Activated CD4-positive, alpha-beta T cell treated with anti-CD3 and anti-CD28 coated beads, Interleukin-2, amount 50 U/mL, for 1 hour (primary cell): ENCODE results near the gene TTLL6.

Source experiments
- DNase-seq: peaks from one replicate; pipeline ENCODE4 v3.0.0-alpha.2; 2020

The TTLL6 gene

DNA sequence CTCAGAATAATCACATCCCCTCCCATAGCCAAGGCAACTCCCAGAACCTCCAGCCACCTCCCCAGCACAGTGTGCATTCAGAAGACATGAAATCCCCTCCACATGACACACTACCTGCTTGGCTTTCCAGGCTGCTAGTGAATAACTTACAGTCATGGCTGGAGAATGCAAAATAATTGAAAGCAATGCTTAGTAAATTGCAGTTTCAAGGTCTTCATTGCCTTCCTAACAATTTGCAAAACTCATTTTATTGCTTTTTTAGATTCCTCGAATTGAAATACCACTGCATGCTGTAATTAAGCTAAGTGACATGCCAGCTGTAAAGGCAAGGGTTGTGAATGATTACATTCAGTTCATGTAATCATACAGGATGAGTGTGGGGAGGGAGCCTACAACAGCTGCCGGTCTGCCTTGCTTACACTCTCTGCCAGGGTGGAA lies 59.5 kb downstream of the TTLL6 start:
- DNase-seq = no peak

DNA sequence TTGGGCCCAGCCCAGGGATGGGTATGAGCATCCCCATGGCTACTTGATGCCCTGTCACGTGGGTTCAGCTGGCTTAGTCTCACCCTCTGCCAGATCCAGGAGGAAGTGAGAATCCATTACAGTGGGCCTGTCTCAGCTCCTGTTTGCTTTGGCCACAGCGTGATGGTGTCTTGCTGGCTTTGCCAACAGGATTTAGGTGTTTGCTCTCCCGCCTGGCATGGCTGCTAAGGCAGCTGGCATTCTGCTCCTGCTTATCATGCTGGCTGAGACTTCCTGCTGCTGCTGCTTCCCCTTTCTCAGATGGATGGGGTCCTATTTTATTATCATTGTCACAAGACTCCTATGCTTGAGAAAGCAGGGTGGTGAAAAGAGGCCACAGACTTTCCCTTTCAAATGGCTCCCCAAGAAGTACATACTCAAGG lies 60.2 kb downstream of the TTLL6 start:
- DNase-seq = no peak

DNA sequence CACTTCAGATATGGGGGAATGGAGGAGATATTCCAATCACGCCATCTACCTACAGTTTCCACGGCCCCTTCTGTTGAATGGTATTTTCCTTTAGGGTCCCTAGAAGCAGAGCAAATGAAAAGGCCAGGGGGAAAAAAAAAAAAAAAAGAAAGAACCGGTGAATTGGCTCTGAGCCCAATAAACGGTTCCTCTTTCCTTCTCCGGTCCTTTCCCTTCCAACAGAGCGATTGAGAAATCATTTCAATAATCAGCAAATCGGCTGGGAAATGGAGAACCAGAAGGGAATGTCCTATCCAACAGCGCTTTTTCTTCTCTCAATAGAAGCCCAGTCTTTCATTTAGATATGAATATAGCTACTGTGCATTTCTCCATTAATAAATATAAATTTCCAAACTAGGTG lies 61.7 kb downstream of the TTLL6 start:
- DNase-seq = no peak

DNA sequence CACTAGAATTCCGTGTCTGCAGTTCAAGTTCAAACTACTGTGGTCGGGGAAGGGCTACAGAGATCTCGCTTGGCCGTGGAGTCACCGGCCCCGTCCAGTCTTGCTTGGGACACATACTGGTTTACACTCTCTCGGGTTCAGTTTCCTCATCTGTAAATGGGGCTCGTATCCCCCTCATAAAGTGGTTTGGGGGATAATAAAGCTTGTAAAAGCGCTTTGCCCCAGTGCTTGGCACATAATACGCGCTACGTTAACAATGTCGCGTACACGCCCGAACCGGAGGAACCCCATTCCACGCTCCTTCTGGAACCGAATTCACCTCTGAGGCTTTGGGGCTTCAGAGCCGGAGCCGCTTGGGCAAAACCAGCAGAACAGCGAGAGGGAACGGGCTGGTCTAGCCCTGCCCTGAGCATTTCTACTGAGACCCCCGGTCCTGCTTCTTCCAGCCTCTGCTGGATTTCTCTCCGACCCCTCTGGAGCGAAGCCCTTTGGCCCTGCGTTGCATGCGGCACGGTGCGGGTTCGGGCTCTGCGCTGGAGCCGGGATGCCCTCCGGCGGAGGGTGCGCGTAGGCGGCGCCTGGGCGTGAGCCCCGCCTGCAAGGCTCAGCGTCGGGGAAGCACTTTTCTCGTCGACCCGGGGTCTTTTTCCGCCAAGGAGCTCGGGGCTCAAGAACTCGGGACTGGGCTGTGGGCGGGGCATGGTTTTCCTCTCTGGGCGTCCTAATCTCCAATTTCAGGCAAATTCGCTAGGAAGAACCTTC lies 62.3 kb downstream of the TTLL6 start:
- no peak for DNase-seq

DNA sequence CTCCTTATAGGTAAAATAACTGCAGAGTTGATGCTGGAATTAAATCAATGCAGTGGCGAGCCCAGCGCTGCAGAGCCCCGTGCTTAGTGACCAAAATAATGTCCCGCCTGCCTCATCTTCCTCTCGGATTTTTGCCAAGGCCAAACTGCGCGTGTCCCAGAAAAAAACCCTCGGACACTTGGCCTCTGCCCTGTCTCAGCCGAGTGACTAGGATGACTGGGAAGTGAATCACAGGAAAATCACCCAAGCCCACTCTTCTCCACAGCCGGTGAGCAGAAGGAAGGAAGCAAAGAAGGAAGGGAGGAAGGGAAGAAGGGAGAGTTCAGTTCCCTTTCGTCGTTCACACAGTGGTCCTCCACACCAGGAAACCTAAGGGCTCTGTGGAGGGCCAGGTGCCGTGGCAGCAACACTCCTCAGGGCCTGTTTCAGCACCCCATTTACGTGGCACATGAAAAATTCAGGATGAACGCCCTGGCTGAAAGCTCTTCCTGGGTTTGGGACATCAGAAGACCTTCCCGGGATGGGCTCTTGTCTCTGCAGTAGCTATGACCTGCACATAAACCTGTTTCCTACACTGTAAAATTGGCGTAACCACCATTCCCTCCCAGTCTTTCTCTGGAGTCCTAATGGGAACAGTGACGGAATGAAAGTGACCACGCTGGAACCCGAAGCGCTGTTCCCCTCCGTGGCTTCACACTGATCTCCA lies 63.1 kb downstream of the TTLL6 start:
- DNase-seq = no peak

DNA sequence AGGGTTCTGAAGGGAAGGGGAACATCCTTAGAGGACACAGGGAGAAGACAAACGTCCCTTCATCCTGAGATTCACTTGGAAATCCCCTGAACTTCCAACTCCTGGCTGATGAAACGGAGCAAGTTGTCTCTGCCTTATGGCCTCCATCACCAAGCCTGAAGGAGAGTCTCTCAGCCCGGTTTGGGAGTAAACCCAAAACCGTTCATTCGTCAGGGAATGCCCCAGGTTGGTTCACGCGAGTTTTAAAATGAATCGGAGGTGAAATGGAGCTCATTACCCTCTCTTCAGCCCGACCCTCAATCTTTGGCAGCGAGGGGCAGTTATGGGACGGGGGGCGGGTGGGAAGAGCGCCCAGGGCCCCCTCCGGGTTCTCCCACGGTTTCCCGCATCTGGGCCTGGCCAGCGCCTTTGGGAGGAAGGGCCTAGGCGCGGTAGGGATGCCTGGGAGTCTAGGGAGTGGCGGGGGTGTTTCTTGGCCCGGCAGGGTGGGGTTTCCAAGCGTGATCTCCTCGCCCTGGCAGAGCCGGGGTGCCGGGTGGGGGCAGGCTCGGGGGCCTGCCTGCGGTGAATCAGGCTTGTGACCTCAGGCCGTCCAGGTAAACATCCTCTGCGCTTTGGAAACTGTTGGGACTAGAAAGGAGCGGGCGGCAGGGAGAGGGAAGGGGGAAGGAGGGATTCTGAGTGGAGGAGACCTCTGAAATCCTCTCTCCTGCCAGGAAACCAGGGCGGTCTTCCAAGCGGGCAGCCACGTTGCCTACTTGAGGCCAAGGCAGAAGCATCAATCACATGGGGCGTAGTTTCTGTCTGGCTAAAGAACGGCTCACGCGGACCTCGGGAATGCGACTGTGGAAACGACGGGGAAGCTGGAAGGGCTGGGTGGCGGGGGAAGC lies 64.4 kb downstream of the TTLL6 start:
- no peak for DNase-seq

DNA sequence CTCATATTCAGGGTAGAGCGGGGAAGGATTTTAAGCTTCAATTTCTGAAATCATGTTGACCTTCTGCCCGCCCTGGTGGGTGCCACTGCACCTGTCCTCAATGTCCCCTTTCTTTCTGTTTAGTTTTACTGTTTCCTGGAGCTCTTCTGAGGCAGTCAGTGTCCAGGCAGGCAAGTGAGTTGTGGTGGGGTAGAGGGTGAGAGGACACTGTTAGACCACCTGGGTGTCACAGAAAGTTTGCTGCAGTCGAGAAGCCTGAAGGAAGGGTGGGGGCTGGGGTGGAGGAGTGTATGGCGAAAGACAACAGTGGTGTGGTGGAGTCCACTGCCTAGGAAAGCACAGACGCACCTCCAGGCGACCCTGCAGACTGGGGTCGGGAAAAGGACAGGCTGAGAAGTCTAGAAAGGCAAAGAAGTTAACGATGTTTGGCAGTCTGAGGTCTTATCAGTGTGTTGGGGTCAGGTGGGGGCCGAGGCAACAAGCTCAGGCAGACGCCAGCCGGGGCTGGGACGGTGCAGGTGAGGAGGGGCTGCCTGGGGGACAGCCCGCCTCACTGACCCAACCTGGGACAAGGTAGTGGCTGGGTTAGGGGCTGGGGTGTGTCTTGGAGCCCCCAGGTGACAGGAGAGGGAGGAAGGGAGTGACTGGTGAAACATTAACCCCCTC lies 65.2 kb downstream of the TTLL6 start:
- DNase-seq = no peak

DNA sequence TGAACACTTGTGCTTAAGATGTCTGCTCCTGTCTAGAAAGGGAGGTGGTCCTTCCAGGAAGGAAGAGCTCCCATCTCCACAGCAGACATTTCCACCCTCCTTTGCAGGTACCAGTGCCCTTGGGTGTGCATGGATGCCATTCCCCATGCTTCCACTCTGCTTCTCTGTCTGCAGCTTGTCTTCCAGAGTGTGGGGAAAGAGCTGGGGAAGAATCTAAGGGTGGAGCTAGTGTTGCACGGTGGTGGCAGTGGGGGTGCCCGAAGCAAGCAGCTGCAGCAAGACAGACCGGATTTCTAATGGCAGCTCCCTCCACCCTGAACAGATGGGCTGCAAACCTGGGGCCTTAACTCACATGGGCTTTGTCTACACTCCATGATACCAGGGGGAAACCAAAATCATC lies 65.9 kb downstream of the TTLL6 start:
- no peak for DNase-seq

DNA sequence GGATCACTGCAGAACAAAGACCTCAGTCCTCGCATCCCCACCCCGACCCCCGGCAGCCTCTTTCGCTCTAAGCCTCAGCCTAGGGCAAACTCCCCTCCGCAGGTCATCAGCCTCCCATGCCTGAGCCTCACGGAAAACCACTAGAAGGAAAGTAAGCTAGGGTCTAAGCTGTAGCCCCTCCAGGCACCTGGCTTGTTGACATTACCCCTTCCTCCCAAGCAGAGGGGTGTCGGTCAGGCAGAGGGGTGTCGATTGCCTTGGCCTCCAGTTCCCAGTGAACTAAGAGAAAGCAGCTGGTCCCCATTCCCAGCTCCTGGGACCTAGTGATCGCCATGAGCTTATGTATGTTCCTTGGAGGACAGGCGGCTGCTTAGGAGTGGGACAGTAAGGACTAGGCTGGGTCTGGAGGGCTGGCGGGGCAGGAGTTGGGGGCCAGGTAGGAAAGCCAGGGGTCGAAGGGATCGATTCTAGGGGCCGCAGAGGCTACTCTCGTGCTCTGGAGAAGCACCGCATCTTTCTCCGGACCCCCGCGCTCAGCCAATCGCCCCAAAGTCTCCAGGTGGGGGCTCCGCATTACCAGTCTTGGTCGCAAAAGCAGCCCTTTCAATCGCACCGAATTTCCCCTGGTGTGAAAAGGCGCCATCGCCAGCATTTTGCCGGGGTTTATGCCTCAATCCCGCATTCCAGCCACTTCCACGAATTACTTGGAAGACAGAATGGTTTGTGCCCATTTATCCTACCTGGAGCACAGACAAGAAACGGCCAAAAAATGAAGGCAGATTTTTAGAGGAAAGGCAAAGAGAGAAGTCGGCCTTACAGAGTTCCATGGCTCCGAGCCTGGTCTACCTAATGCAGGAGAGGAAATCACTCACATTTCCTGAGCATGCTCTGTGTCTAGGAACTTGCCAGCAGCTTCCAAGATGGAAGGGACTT lies 67.1 kb downstream of the TTLL6 start:
- no peak for DNase-seq

DNA sequence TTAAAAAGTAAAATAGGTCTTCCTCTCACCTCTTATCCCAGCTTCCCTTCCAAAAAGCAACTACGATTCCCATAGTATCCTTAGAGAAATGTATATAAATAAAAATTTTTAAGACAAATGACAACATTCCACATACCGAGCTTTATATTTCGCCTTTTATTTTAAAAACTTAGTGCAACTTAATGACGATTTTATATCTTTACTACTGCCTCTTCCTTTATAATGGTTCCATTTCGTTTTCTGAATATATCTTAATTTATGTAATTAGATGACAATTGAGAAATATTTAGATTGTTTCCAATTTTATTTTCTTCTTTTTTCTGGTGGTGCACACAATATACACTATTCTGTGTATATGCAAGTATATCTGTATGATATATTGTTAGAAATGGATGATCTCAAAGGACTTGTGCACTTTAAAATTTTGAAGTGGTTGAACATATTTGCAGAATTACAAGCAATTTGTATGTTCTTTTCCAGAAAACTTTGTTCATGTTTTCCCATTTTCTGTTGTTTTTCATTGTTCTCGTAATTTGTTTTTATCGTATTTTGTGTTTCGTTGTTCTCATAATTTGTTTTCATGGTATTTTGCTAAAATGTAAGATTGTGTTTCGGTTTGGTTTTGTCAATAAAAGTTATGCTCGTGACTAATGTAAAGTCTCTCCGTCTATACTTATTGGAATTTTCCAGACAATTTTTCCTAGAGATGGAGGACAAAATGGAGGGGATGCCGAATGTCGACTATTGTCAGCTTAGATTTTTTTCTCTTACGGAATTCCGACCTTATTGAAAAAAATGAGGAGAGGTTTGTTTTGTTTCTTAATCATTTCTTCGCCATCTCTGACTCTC lies 68.1 kb downstream of the TTLL6 start:
- DNase-seq = no peak

DNA sequence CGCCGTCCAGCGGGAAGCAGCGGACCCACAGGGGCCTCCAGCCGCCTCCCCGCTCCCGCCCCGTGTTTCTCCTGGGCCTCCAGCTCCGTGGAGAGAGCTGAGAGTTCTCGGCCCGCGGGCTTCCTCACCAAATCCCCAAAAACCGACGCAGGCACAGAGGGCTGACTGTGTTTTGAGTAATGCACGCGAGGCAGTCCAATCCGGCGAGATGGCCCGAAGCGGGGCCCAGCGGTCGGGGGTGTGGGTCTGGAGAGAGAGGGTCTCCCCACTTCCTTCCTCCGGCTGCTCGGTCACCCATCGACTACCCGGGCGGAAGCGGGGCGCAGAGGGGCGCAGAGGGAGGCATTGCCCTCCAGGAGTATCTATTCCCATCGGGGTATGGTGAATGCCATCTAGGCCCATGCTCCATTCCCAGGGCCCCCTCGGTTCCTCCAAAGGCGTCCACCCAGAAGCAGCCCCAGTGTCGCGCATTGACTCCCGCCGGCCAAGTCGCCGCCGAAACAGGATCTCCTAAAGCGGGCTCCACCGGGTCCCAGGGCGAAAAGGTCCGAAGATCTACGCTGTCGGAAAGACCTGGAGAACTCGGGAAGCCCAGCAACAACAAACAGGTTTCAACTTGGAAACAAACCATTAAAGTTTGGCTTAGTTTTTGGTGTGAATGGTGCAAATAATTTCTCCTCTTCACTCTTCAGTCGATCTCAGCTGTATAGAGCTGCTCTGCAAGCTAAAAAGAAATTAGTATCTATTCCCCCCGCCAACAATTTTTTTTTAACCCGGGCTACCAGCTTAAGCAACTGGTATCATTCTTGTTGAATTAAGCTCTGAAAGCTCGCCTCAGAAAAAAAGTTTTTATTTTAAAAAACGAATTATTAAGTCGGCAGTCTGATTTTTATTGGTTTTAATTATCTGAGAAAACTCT lies 69.3 kb downstream of the TTLL6 start:
- no peak for DNase-seq

DNA sequence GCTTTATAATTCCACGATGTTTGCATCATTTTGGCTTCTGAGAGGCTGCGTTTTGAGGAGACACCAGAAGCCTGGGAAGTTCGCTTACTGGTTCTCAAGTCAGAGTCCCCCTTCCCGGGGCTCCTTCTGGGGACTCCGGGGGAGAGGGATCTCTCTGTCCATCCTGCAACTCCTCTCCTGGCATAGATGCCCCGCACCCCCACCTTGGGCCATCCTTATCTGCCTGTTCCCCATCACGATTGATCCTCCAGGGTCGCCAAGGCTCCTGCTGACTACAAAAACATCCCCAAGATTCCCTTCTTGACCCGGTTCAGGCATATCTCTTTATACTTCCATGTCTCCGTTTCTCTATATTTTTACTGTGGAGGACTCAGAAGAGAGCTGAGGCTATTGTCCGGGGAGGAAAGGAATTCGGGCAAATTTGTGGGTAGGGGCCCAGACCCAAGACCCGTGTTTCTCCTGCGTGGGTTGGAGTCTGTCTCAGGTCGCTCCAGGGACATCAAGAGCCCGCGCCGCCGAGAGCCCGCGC lies 70.0 kb downstream of the TTLL6 start:
- no peak for DNase-seq

DNA sequence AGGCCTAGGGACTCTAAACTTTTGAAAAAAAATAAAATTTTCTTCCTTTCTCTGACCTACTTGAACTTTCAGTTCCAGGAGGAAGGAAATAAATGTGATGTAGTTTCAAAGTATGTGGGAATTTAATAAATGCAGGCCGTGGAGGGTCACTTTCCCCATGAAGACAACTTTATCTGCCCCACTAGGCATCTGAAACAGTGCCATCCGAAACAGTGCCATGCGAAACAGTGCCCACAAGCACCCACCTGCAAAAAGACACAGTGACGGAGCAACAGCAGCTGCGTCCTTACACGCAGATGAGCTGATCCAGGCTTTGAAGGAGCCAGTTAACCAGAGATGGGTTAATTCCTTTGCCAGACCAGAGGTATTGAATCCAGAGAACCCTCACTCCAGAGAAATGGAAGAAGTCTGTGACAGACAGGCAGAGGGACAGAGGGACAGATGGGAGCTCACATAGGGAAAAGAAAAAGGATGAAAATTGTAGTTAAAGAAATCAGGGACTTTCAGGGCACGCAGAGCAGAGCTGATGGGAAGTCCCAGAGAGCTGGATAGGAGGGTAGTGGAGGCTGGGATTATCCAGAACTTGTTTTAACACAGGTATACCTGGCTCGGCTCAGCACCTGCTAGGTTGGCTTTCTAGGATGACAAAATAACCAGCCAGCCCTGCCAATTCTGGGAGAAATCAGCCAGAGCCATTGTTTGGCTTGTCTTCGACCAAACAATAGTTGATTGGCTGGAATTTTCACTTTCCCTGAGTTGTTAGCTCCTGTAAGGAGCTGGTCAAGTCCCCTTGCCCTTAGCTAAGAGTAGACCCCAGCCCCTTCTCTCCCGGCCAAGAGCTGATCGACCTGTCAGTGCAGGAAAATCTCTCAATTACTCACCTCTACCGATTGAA lies 71.4 kb downstream of the TTLL6 start:
- no peak for DNase-seq

DNA sequence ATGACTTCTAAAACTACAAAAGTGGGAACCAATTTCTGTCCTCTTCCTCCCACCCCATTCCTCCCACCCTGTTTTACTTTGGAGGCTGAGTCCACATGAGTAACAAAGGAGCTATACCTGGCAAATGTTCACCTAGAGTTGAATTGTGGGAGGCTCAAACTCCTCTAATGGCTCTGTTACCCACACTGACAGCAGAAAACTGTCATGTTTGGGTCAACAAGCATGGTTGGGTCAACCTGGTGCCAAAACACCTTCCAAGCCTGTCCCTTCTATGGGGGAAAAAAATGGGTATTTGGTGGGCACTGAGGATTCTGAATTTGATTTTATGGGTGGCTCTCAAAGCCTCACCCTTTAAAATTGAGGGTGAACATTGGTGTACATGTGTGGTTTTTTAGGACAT lies 76.5 kb downstream of the TTLL6 start:
- no peak for DNase-seq

DNA sequence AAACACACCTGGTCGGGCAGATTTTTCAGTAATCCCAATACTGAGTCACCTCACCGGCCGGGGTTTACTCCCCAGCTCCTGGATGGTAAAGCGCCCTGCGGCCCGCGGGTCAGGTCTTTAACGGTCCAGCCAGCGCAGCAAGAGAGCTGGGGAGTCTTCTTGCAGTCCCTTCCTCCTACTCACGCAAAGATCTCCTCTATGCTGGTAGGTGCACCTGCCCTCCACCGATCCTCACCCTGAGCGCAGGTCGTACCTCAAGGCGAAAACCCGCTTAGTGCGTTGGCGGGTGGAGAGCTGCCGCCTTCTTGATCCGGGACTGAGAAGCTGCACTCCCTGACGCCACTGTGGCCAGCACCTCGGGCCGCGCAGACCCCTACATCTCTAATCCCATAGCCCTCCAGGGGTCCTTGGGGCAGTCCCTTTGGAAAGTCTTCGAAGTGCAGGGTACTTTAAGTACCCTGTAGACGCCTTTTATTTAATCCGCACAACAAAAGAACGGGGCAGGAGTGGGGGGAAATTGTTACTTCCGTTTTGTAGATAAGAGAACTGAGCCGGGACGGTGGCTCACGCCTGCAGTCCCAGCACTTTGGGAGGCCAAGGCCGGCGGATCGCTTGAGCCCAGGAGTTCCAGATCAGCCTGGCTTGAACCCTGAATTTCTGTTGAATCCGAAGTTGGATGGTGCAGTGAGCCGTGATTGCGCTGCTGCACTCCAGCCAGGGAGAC lies 78.1 kb downstream of the TTLL6 start:
- no peak for DNase-seq

DNA sequence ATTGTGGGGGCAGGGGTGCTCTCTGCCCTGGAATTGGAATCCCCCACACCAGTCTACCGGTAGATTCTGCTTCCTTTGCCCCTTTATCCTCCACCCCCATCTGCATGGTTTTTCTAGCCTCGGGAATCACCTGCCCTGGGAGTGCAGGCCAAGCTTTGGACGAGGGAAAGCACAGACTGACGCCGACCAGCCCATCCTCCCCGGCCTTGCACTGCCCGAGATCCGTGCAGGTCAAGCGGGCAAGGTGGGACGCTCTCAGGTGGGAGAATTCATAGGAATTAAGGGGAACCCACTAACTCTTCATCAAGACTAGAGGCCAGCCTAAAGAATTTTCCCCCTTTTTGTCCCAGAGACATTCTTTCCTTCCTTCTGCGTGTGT lies 78.6 kb downstream of the TTLL6 start:
- no peak for DNase-seq

DNA sequence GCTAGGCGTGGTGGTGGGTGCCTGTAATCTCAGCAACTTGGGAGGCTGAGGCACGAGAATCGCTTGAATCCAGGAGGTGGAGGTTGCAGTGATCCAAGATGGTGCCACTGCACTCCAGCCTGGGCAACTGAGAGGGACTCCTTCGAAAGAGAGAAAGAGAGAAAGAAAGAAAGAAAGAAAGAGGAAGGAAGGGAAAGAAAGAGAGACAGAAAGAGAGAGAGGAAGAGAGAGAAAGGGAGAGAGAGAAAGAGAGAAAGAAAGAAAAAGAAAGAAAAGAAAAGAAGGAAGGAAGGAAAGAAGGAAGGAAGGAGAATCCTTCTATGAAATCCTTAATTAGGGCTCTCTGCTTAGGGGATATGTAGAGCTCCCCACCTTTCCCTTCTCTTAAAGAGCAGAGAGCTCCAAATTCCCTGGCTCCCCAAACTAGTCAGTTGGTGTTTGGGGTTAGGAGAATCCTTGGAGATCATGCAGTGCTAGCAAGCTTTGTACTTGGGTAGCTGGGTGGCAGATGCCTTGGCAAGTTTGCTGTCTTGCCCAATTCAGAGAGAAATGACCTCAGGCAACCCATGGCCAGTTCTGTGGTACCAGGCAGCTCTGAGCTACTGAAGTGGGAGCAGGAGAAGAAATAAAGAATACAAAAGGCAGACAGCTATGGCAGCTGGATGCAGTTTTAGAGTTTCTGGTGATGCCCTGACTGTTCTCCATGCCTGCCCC lies 79.5 kb downstream of the TTLL6 start:
- DNase-seq = no peak
